Measurements from ENCODE around the gene BSCL2.
"Not testable (repeated sequence)": the region's sequence is repeated elsewhere in the genome, so short reads cannot be mapped to it uniquely, and the experiment has no call there.

DNA sequence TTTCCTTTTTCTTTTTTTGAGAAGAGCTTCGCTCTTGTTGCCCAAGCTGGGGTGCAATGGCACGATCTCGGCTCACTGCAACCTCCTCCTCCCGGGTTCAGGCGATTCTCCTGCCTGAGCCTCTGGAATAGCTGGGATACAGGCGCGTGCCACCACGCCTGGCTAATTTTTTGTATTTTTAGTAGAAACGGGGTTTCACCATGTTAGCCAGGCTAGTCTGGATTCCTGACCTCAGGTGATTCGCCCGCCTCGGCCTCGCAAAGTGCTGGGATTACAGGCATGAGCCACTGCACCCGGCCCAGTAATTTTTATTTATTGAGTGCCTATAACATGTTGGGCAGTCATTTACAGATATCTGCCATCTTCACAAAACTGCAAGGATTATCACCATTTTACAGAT, 22.9 kb upstream of the BSCL2 start:
- not testable (repeated sequence) for TF ChIP-seq TAF1 (conservative IDR thresholded peaks at IDR 0.05); JUND (IDR thresholded peaks at IDR 0.05); CTCF (IDR thresholded peaks at IDR 0.05; ENCODE audit: low read depth, low read length, missing input control); GABPA (IDR thresholded peaks at IDR 0.05 in 1 of 2, conservative IDR thresholded peaks at IDR 0.05 in 1 of 2); SP1 (IDR thresholded peaks at IDR 0.05); RAD21 (IDR thresholded peaks at IDR 0.05); EGR1 (IDR thresholded peaks at IDR 0.05; ENCODE audit: low read depth in 2 of 2); YY1 (IDR thresholded peaks at IDR 0.05); ATF3 (IDR thresholded peaks at IDR 0.05); HNF4A (conservative IDR thresholded peaks at IDR 0.05); FOXA2 (IDR thresholded peaks at IDR 0.05)
- TF ChIP-seq, protein P1, sequence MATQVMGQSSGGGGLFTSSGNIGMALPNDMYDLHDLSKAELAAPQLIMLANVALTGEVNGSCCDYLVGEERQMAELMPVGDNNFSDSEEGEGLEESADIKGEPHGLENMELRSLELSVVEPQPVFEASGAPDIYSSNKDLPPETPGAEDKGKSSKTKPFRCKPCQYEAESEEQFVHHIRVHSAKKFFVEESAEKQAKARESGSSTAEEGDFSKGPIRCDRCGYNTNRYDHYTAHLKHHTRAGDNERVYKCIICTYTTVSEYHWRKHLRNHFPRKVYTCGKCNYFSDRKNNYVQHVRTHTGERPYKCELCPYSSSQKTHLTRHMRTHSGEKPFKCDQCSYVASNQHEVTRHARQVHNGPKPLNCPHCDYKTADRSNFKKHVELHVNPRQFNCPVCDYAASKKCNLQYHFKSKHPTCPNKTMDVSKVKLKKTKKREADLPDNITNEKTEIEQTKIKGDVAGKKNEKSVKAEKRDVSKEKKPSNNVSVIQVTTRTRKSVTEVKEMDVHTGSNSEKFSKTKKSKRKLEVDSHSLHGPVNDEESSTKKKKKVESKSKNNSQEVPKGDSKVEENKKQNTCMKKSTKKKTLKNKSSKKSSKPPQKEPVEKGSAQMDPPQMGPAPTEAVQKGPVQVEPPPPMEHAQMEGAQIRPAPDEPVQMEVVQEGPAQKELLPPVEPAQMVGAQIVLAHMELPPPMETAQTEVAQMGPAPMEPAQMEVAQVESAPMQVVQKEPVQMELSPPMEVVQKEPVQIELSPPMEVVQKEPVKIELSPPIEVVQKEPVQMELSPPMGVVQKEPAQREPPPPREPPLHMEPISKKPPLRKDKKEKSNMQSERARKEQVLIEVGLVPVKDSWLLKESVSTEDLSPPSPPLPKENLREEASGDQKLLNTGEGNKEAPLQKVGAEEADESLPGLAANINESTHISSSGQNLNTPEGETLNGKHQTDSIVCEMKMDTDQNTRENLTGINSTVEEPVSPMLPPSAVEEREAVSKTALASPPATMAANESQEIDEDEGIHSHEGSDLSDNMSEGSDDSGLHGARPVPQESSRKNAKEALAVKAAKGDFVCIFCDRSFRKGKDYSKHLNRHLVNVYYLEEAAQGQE (IDR thresholded peaks at IDR 0.05) = not testable (repeated sequence)
- TF ChIP-seq, protein P2, sequence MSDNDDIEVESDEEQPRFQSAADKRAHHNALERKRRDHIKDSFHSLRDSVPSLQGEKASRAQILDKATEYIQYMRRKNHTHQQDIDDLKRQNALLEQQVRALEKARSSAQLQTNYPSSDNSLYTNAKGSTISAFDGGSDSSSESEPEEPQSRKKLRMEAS (IDR thresholded peaks at IDR 0.05) = not testable (repeated sequence)
- TF ChIP-seq, protein P3, sequence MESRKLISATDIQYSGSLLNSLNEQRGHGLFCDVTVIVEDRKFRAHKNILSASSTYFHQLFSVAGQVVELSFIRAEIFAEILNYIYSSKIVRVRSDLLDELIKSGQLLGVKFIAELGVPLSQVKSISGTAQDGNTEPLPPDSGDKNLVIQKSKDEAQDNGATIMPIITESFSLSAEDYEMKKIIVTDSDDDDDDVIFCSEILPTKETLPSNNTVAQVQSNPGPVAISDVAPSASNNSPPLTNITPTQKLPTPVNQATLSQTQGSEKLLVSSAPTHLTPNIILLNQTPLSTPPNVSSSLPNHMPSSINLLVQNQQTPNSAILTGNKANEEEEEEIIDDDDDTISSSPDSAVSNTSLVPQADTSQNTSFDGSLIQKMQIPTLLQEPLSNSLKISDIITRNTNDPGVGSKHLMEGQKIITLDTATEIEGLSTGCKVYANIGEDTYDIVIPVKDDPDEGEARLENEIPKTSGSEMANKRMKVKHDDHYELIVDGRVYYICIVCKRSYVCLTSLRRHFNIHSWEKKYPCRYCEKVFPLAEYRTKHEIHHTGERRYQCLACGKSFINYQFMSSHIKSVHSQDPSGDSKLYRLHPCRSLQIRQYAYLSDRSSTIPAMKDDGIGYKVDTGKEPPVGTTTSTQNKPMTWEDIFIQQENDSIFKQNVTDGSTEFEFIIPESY (IDR thresholded peaks at IDR 0.05) = not testable (repeated sequence)

All from liver (tissue), 3 donors.